PFSK-1 (cell line): Measurements from ENCODE around the gene FANCC.

Experiments used
- POLR2AphosphoS5 ChIP-seq: IDR thresholded peaks from 2 replicates; pipeline ENCODE4 v1.6.1; 2012; ENCODE audit warnings: low read depth, mild to moderate bottlenecking, control low read depth, low read length, moderate library complexity
- TAF1 ChIP-seq: IDR thresholded peaks from 2 replicates; pipeline ENCODE4 v1.6.1; 2012; ENCODE audit warnings: low read length, control low read depth, borderline replicate concordance; ENCODE audit not compliant: insufficient read depth

- TF ChIP-seq POLR2AphosphoS5 (no peak), TAF1 (no peak)
Measured at GRCh38 chr9:95296761-95297160, 20.7 kb downstream of the FANCC start.
